ENCODE results near the gene GMDS. TPM values are rescaled to one million over a fixed set of nuclear protein-coding genes. Genes with fewer than 3 reads are reported as not detected.
A peak's percentile ranks its signal among the peaks of the same experiment; 100 is the strongest.

Gene GMDS
- total and polyA plus RNA-seq, 2 experiments from 2014 or later = 30.1 to 36.5 TPM

DNA sequence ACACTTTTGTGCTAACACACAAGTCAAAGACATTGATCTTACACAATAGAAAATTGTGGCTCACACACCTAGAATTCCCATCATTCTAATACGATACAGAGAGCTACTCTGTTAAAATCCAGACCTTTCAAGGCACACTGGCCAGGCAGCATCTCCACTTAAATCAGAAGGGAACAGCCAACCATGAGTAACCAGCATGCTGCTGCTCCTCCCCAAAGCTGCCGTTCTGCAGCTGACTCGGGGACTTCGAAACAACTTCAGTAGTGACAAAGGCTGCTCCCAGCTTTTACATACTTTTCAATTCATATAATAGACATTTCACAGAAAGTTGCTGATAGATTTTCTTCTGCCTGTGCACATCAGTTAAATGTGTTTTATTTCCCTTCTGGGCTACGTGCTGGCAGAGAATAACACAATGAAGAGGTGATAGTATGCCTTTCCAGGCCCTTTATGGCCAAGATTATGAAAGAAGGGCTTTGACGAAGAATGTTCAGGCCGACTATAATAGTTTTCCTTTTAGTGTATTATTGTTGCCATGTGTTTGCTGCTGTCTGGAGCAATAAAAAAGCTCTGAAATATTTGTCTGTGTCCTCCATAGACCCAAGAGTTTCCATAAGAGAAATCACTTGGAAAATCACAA is 159.0 kb downstream of the GMDS start:
- no peaks in the 10 kb centered on the region for H3F3A ChIP-seq (replicated peaks; ENCODE audit: low read depth)
- no peak overlapping the region for H3K27ac ChIP-seq (ENCODE audit: low read depth)
- H3K27me3 Mint-ChIP-seq (ENCODE audit: insufficient read depth, low read depth, poor library complexity) = no peaks in the 10 kb centered on the region
- H3K4me3 Mint-ChIP-seq = no peak overlapping the region
- H3K9me2 ChIP-seq (ENCODE audit: insufficient read depth) = no peaks in the 10 kb centered on the region
- H3K4me1 ChIP-seq (ENCODE audit: insufficient read depth) = no peaks in the 10 kb centered on the region
- no peak overlapping the region for H3K4me2 ChIP-seq
- H3K79me2 ChIP-seq (replicated peaks; ENCODE audit: insufficient read depth) = no peaks in the 10 kb centered on the region
- H3K9me3 Mint-ChIP-seq = no peaks in the 10 kb centered on the region
- H3K27me3 ChIP-seq (ENCODE audit: insufficient read depth) = no peaks in the 10 kb centered on the region
- DNase-seq (ENCODE audit: low spot score) = no peak
- TF ChIP-seq JUNB (IDR thresholded peaks at IDR 0.05; ENCODE audit: unreplicated experiment) (no peak), ZNF331 (CRISPR knock-in tag; IDR thresholded peaks at IDR 0.05; ENCODE audit: low read depth) (no peak), NANOG (IDR thresholded peaks at IDR 0.05; ENCODE audit: borderline replicate concordance) (no peak), CREB1 (CRISPR knock-in tag; IDR thresholded peaks at IDR 0.05; ENCODE audit: low read depth) (no peak), STAT1 (IDR thresholded peaks at IDR 0.05; ENCODE audit: unreplicated experiment) (no peak), EZH2 (IDR thresholded peaks at IDR 0.05; ENCODE audit: low read depth, unreplicated experiment) (no peak), ZNF114 (CRISPR knock-in tag; IDR thresholded peaks at IDR 0.05) (no peak)
- TF ChIP-seq, protein P1, sequence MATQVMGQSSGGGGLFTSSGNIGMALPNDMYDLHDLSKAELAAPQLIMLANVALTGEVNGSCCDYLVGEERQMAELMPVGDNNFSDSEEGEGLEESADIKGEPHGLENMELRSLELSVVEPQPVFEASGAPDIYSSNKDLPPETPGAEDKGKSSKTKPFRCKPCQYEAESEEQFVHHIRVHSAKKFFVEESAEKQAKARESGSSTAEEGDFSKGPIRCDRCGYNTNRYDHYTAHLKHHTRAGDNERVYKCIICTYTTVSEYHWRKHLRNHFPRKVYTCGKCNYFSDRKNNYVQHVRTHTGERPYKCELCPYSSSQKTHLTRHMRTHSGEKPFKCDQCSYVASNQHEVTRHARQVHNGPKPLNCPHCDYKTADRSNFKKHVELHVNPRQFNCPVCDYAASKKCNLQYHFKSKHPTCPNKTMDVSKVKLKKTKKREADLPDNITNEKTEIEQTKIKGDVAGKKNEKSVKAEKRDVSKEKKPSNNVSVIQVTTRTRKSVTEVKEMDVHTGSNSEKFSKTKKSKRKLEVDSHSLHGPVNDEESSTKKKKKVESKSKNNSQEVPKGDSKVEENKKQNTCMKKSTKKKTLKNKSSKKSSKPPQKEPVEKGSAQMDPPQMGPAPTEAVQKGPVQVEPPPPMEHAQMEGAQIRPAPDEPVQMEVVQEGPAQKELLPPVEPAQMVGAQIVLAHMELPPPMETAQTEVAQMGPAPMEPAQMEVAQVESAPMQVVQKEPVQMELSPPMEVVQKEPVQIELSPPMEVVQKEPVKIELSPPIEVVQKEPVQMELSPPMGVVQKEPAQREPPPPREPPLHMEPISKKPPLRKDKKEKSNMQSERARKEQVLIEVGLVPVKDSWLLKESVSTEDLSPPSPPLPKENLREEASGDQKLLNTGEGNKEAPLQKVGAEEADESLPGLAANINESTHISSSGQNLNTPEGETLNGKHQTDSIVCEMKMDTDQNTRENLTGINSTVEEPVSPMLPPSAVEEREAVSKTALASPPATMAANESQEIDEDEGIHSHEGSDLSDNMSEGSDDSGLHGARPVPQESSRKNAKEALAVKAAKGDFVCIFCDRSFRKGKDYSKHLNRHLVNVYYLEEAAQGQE (IDR thresholded peaks at IDR 0.05; ENCODE audit: unreplicated experiment) = no peak
- TF ChIP-seq, protein P2, sequence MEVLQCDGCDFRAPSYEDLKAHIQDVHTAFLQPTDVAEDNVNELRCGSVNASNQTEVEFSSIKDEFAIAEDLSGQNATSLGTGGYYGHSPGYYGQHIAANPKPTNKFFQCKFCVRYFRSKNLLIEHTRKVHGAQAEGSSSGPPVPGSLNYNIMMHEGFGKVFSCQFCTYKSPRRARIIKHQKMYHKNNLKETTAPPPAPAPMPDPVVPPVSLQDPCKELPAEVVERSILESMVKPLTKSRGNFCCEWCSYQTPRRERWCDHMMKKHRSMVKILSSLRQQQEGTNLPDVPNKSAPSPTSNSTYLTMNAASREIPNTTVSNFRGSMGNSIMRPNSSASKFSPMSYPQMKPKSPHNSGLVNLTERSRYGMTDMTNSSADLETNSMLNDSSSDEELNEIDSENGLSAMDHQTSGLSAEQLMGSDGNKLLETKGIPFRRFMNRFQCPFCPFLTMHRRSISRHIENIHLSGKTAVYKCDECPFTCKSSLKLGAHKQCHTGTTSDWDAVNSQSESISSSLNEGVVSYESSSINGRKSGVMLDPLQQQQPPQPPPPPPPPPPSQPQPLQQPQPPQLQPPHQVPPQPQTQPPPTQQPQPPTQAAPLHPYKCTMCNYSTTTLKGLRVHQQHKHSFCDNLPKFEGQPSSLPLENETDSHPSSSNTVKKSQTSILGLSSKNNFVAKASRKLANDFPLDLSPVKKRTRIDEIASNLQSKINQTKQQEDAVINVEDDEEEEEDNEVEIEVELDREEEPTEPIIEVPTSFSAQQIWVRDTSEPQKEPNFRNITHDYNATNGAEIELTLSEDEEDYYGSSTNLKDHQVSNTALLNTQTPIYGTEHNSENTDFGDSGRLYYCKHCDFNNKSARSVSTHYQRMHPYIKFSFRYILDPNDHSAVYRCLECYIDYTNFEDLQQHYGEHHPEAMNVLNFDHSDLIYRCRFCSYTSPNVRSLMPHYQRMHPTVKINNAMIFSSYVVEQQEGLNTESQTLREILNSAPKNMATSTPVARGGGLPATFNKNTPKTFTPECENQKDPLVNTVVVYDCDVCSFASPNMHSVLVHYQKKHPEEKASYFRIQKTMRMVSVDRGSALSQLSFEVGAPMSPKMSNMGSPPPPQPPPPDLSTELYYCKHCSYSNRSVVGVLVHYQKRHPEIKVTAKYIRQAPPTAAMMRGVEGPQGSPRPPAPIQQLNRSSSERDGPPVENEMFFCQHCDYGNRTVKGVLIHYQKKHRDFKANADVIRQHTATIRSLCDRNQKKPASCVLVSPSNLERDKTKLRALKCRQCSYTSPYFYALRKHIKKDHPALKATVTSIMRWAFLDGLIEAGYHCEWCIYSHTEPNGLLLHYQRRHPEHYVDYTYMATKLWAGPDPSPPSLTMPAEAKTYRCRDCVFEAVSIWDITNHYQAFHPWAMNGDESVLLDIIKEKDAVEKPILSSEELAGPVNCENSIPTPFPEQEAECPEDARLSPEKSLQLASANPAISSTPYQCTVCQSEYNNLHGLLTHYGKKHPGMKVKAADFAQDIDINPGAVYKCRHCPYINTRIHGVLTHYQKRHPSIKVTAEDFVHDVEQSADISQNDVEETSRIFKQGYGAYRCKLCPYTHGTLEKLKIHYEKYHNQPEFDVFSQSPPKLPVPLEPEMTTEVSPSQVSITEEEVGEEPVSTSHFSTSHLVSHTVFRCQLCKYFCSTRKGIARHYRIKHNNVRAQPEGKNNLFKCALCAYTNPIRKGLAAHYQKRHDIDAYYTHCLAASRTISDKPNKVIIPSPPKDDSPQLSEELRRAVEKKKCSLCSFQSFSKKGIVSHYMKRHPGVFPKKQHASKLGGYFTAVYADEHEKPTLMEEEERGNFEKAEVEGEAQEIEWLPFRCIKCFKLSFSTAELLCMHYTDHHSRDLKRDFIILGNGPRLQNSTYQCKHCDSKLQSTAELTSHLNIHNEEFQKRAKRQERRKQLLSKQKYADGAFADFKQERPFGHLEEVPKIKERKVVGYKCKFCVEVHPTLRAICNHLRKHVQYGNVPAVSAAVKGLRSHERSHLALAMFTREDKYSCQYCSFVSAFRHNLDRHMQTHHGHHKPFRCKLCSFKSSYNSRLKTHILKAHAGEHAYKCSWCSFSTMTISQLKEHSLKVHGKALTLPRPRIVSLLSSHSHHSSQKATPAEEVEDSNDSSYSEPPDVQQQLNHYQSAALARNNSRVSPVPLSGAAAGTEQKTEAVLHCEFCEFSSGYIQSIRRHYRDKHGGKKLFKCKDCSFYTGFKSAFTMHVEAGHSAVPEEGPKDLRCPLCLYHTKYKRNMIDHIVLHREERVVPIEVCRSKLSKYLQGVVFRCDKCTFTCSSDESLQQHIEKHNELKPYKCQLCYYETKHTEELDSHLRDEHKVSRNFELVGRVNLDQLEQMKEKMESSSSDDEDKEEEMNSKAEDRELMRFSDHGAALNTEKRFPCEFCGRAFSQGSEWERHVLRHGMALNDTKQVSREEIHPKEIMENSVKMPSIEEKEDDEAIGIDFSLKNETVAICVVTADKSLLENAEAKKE (CRISPR knock-in tag; IDR thresholded peaks at IDR 0.05) = no peak
- TF ChIP-seq, protein P3, sequence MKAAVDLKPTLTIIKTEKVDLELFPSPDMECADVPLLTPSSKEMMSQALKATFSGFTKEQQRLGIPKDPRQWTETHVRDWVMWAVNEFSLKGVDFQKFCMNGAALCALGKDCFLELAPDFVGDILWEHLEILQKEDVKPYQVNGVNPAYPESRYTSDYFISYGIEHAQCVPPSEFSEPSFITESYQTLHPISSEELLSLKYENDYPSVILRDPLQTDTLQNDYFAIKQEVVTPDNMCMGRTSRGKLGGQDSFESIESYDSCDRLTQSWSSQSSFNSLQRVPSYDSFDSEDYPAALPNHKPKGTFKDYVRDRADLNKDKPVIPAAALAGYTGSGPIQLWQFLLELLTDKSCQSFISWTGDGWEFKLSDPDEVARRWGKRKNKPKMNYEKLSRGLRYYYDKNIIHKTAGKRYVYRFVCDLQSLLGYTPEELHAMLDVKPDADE (IDR thresholded peaks at IDR 0.05) = no peak
- ATAC-seq = peak; percentile 34; the same call in 2 of the 3 replicates
- H3K4me1 Mint-ChIP-seq = no peaks in the 10 kb centered on the region
- H3K36me3 Mint-ChIP-seq (ENCODE audit: low read depth) = no peaks in the 10 kb centered on the region
- no peak overlapping the region for H3K4me3 ChIP-seq
- H3K36me3 ChIP-seq (ENCODE audit: insufficient read depth) = no peaks in the 10 kb centered on the region
- no peak overlapping the region for H2AFZ ChIP-seq
- H4K20me1 ChIP-seq (replicated peaks; ENCODE audit: insufficient read depth) = no peaks in the 10 kb centered on the region; the same call in none of the 2 replicates
- no peak overlapping the region for H3K27ac Mint-ChIP-seq
